ENCODE results near the gene ART1.

ART1 gene

GRCh38 chr11:3666023-3666530, 21.1 kb downstream of the ART1 start:
- DNase-seq (ENCODE audit: low read depth): no peak

GRCh38 chr11:3667149-3668035, 22.5 kb downstream of the ART1 start:
- no peak for DNase-seq (ENCODE audit: low read depth)
- no peak for TF ChIP-seq CTCF (IDR thresholded peaks at IDR 0.05; ENCODE audit: insufficient read depth, low read depth, low read length, missing control alignments)
- no peak overlapping the region for H3K4me3 ChIP-seq (ENCODE audit: low read depth, low read length)

More at GRCh38 chr11:3666023-3666530, 21.1 kb downstream of the ART1 start:
- no peak for TF ChIP-seq CTCF (IDR thresholded peaks at IDR 0.05; ENCODE audit: insufficient read depth, low read depth, low read length, missing control alignments)
- no peak overlapping the region for H3K4me3 ChIP-seq (ENCODE audit: low read depth, low read length)

GRCh38 chr11:3669128-3669527, 24.2 kb downstream of the ART1 start:
- DNase-seq (ENCODE audit: low read depth): no peak
- no peak for TF ChIP-seq CTCF (IDR thresholded peaks at IDR 0.05; ENCODE audit: insufficient read depth, low read depth, low read length, missing control alignments)
- H3K4me3 ChIP-seq (ENCODE audit: low read depth, low read length): no peak overlapping the region

- H3K4me3 ChIP-seq (ENCODE audit: low read depth, low read length): no peak overlapping the region
- DNase-seq (ENCODE audit: low read depth): no peak
- TF ChIP-seq CTCF (IDR thresholded peaks at IDR 0.05; ENCODE audit: insufficient read depth, low read depth, low read length, missing control alignments): no peak
Measured at GRCh38 chr11:3669742-3670183, 24.8 kb downstream of the ART1 start.

- TF ChIP-seq CTCF (IDR thresholded peaks at IDR 0.05; ENCODE audit: insufficient read depth, low read depth, low read length, missing control alignments): no peak
- H3K4me3 ChIP-seq (ENCODE audit: low read depth, low read length): no peak within 1 kb of the TSS
- DNase-seq (ENCODE audit: low read depth): no peak
Measured at GRCh38 chr11:3671334-3672254, 26.7 kb downstream of the ART1 start, which contains the start of gene CHRNA10. Gene CHRNA10, minus strand, starts transcription at chr11:3671384. Its CDS starts 72 bp downstream, at chr11:3671312.

- DNase-seq (ENCODE audit: low read depth): no peak
- no peak for TF ChIP-seq CTCF (IDR thresholded peaks at IDR 0.05; ENCODE audit: insufficient read depth, low read depth, low read length, missing control alignments)
- no peak overlapping the region for H3K4me3 ChIP-seq (ENCODE audit: low read depth, low read length)
Measured at GRCh38 chr11:3674189-3674588, 29.3 kb downstream of the ART1 start.

Data from GM12865 (cell line).